Endothelial cell of umbilical vein (primary cell): ENCODE data around the gene EXOC6. TPM values are rescaled to one million over a fixed set of nuclear protein-coding genes. Genes with fewer than 3 reads are reported as not detected.

ENCODE experiments used
- BruUV-seq: library from RNA; stranded (reverse); fragments of 400-500 nt; replicated peaks from 2 replicates; lab custom pipeline; 2021; lab: Mats Ljungman, UMichigan
- CTCF ChIA-PET: fragments of 300-600, 350-600 bp; sonication (Branson Sonifier 250); formaldehyde crosslinking; loops from one replicate; lab custom pipeline; 2021; ENCODE audit warnings: antibody characterized with exemption, inconsistent platforms; lab: Charles Lee
- POLR2A ChIA-PET: fragments of 300-600, 350-600 bp; sonication (Branson Sonifier 250); formaldehyde crosslinking; loops from one replicate; lab custom pipeline; 2021; ENCODE audit warnings: antibody characterized with exemption, inconsistent platforms; lab: Charles Lee
- DNase-seq: peaks from one replicate; pipeline ENCODE4 v3.0.0-alpha.2; 2011; ENCODE audit warnings: low read depth, low spot score
- FAIRE-seq: peaks from 2 replicates; lab custom pipeline; 2011; peaks lifted over from hg19 to GRCh38; lab: Jason Lieb, UNC
- H2AFZ ChIP-seq: 2 replicates; pipeline ENCODE4 v1.6.0; 2012; ENCODE audit warnings: low read depth, low read length, control low read depth, inconsistent platforms
- H3K27ac ChIP-seq: 2 replicates; pipeline ENCODE4 v1.5.1; 2011; ENCODE audit warnings: low read depth, mild to moderate bottlenecking, control low read depth, low read length, moderate library complexity; ENCODE audit not compliant: insufficient read depth
- H3K27me3 ChIP-seq, 2 experiments: 2 replicates each; pipeline versions ENCODE4 v1.6.0 to v1.6.1; 2011; ENCODE audit warnings: low read length in 2 of 2, mixed read lengths in 1 of 2; ENCODE audit not compliant: control insufficient read depth in 2 of 2, insufficient read depth in 2 of 2
- H3K36me3 ChIP-seq, 2 experiments: 2 replicates in 1 of 2; 3 replicates in 1 of 2; pipeline ENCODE4 v1.5.1; 2011; ENCODE audit warnings: low read length in 2 of 2, mild to moderate bottlenecking in 1 of 2, moderate library complexity in 1 of 2; ENCODE audit not compliant: control insufficient read depth in 2 of 2, insufficient read depth in 2 of 2; ENCODE audit errors: extremely low read depth in 1 of 2
- H3K4me1 ChIP-seq: 3 replicates; pipeline ENCODE4 v1.5.1; 2011; ENCODE audit warnings: mild to moderate bottlenecking, low read length; ENCODE audit not compliant: control insufficient read depth, insufficient read depth; ENCODE audit errors: extremely low read depth
- H3K4me2 ChIP-seq: 2 replicates; pipeline ENCODE4 v1.6.1; 2011; ENCODE audit warnings: low read length, control low read depth, mixed read lengths; ENCODE audit not compliant: insufficient read depth
- H3K4me3 ChIP-seq, 3 experiments: fragments of 200-600 bp in 1 of 3; sonication (generic), shearing (Covaris generic) in 1 of 3; replicated peaks in 1 of 3; 2 replicates each; pipeline ENCODE4 v1.5.1; 2011 to 2016; ENCODE audit warnings: control low read depth in 3 of 3, low read length in 3 of 3, mild to moderate bottlenecking in 2 of 3, inconsistent platforms in 1 of 3, low read depth in 1 of 3, moderate library complexity in 1 of 3; ENCODE audit not compliant: insufficient read depth in 1 of 3
- H3K79me2 ChIP-seq: 2 replicates; pipeline ENCODE4 v1.6.0; 2012; ENCODE audit warnings: low read length, inconsistent platforms; ENCODE audit not compliant: control insufficient read depth, insufficient read depth
- H3K9ac ChIP-seq: replicated peaks from 2 replicates; pipeline ENCODE3; 2011; ENCODE audit warnings: low read length, control low read depth; ENCODE audit not compliant: insufficient read depth; ENCODE audit errors: extremely low read depth
- H3K9me1 ChIP-seq: replicated peaks from 3 replicates; pipeline ENCODE4 v1.6.0; 2011; ENCODE audit warnings: mild to moderate bottlenecking, low read length; ENCODE audit not compliant: control insufficient read depth, insufficient read depth; ENCODE audit errors: extremely low read depth
- H3K9me3 ChIP-seq: replicated peaks from 2 replicates; pipeline ENCODE4 v1.5.1; 2012; ENCODE audit warnings: low read length, inconsistent platforms; ENCODE audit not compliant: control insufficient read depth, insufficient read depth
- H4K20me1 ChIP-seq: replicated peaks from 2 replicates; pipeline ENCODE3; 2011; ENCODE audit warnings: mild to moderate bottlenecking, low read length; ENCODE audit not compliant: control insufficient read depth, insufficient read depth; ENCODE audit errors: extremely low read depth
- EZH2 ChIP-seq: IDR thresholded peaks from 2 replicates; pipeline ENCODE4 v1.6.1; 2012; ENCODE audit warnings: borderline replicate concordance, low read depth, mild to moderate bottlenecking, moderate library complexity, low read length, inconsistent platforms; ENCODE audit not compliant: severe bottlenecking
- FOS ChIP-seq: IDR thresholded peaks from 2 replicates; pipeline ENCODE4 v1.6.1; 2011; ENCODE audit warnings: mild to moderate bottlenecking, low read length, moderate library complexity, borderline replicate concordance; ENCODE audit not compliant: insufficient read depth
- GATA2 ChIP-seq: IDR thresholded peaks from 2 replicates; pipeline ENCODE4 v1.7.0; 2011; ENCODE audit warnings: low read depth, mild to moderate bottlenecking, moderate library complexity, mixed read lengths, low read length; ENCODE audit not compliant: insufficient read length, insufficient read depth
- JUN ChIP-seq: IDR thresholded peaks from 2 replicates; pipeline ENCODE4 v1.6.1; 2011; ENCODE audit warnings: borderline replicate concordance, low read depth; ENCODE audit not compliant: insufficient read length, insufficient read depth
- MYC ChIP-seq: IDR thresholded peaks from one replicate; pipeline ENCODE4 v1.6.1; 2011; ENCODE audit warnings: mild to moderate bottlenecking, low read depth, low read length
- POLR2A ChIP-seq: IDR thresholded peaks from 2 replicates; pipeline ENCODE4 v1.6.1; 2012; ENCODE audit warnings: low read depth, mild to moderate bottlenecking, control low read depth, low read length
- POLR2AphosphoS5 ChIP-seq: IDR thresholded peaks from 2 replicates; pipeline ENCODE4 v1.6.1; 2012; ENCODE audit warnings: low read depth, mild to moderate bottlenecking, control low read depth, low read length, moderate library complexity; ENCODE audit not compliant: insufficient read depth
- dilution Hi-C: fragments of 300-500 bp; cut with MboI; formaldehyde crosslinking; loops from one replicate; pipeline ENCODE4 v1.15.0; 2019; ENCODE audit warnings: low sequenced_read_pairs; ENCODE audit not compliant: extremely low pct_ligation_motif_present
- intact Hi-C: fragments of 100-400 bp; cut with micrococcal nuclease; formaldehyde crosslinking; loops from one replicate; pipeline ENCODE4 v1.10.0; 2022
- polyA plus RNA-seq, 4 experiments: library from polyadenylated mRNA; depleted of rRNA in 3 of 4; stranded (reverse) in 3 of 4; unstranded in 1 of 4; fragments of >200 nt; gene quantifications; 2 replicates each; pipeline versions ENCODE4 v1.2.1 to v1.2.3, GENCODE V29; 2011 to 2012; ENCODE audit warnings: missing spikeins in 1 of 4
- total RNA-seq: library from RNA; stranded (reverse); gene quantifications from 2 replicates; pipeline ENCODE4 v1.2.3, GENCODE V29; 2021
- TF ChIP-seq, protein P1 (sequence below): IDR thresholded peaks from 2 replicates; pipeline ENCODE4 v1.6.1; 2011; ENCODE audit not compliant: insufficient read depth, insufficient read length
- TF ChIP-seq, protein P2 (sequence below), 2 donors: IDR thresholded peaks; 1 replicate in 1 of 2; 2 replicates in 1 of 2; pipeline ENCODE4 v1.5.1; 2011; ENCODE audit warnings: low read length in 2 of 2, mild to moderate bottlenecking in 2 of 2, moderate library complexity in 2 of 2, control low read depth in 1 of 2, inconsistent platforms in 1 of 2, low read depth in 1 of 2; ENCODE audit not compliant: insufficient read depth in 1 of 2; ENCODE audit errors: extremely low read depth in 1 of 2

Gene EXOC6
- total and polyA plus RNA-seq, 2 donors (not counting 3 experiments of a cell fraction or from before 2014, with no cell fraction given): 72.6 to 108 TPM

DNA sequence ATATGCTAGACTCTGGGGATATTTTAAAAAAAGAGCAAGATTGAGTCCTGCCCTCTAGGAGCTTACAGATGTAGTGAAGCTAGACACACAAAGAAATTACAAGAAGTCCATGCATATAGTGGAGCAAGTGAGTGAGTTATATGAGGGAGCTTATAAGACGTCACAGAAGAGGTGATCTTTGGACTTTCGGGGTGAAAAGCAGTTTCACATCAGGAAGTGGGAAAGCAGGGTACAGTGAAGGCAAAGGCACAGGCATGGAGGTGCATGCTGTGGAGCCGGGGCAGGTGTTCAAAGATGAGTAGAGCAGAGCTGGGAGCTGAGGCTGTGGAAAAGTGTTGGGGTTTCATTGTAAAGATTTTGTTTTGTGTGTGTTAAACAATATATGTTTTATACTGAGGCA is 38.5 kb upstream of the EXOC6 start:
- TF ChIP-seq POLR2AphosphoS5 (no peak), MYC (no peak), JUN (no peak), POLR2A (no peak), EZH2 (no peak), FOS (no peak)
- TF ChIP-seq, protein P1, sequence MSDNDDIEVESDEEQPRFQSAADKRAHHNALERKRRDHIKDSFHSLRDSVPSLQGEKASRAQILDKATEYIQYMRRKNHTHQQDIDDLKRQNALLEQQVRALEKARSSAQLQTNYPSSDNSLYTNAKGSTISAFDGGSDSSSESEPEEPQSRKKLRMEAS: no peak
- FAIRE-seq: no peak

DNA sequence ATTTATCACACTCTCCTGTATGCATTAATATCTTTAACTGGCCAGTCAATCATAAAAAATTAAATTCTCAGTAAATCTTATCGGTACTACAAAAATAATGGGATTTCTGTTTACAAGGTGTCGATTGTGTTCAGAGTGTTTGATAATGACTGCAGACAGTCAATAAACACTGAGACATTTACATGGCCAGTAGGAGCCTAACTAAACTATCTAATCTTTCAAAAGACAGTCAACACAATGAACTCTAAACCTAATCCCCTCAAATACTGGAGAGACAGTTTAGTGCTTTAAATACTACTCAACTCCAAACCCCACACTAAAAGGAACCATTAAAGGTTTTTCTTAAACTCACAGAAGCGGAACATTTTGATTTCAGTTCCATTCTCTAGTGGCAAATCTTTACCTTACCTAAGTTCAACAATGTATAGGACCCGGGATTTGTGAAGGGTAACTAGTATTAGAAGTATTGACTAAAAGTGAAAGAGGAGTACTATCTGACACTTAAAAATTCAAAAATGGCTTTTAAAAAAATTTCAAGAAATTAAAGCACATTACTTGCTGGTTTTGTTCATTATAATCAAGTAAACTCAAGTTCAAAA is 37.3 kb upstream of the EXOC6 start:
- Histone ChIP-seq H3K9ac (no peak overlapping the region), H3K79me2 (no peaks in the 10 kb centered on the region), H3K27me3 (no peaks in the 10 kb centered on the region), H3K4me2 (no peak overlapping the region), H4K20me1 (no peaks in the 10 kb centered on the region), H3K4me1 (peaks cover 30% of the 10 kb centered on the region), H3K27ac (no peak overlapping the region), H3K9me1 (no peaks in the 10 kb centered on the region), H2AFZ (no peak overlapping the region), H3K4me3 (no peak overlapping the region), H3K36me3 (no peaks in the 10 kb centered on the region), H3K9me3 (no peaks in the 10 kb centered on the region)
- dilution Hi-C loops (no loop called here), intact Hi-C loops (no loop called here)
- DNase-seq: no peak
- TF ChIP-seq POLR2AphosphoS5 (no peak), POLR2A (no peak), EZH2 (no peak), FOS (no peak), JUN (no peak), GATA2 (no peak), MYC (no peak)
- TF ChIP-seq, protein P1: no peak
- TF ChIP-seq, protein P2, sequence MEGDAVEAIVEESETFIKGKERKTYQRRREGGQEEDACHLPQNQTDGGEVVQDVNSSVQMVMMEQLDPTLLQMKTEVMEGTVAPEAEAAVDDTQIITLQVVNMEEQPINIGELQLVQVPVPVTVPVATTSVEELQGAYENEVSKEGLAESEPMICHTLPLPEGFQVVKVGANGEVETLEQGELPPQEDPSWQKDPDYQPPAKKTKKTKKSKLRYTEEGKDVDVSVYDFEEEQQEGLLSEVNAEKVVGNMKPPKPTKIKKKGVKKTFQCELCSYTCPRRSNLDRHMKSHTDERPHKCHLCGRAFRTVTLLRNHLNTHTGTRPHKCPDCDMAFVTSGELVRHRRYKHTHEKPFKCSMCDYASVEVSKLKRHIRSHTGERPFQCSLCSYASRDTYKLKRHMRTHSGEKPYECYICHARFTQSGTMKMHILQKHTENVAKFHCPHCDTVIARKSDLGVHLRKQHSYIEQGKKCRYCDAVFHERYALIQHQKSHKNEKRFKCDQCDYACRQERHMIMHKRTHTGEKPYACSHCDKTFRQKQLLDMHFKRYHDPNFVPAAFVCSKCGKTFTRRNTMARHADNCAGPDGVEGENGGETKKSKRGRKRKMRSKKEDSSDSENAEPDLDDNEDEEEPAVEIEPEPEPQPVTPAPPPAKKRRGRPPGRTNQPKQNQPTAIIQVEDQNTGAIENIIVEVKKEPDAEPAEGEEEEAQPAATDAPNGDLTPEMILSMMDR (IDR thresholded peaks at IDR 0.05; ENCODE audit: extremely low read depth in 1 of 2, insufficient read depth in 1 of 2, low read depth in 1 of 2, low read length in 2 of 2): no peak
- POLR2A ChIA-PET: no interaction called here
- no peak for FAIRE-seq
- no TSS peak for BruUV-seq
- CTCF ChIA-PET: interaction anchor here (1.0 kb wide), 1 partner anchor 109 kb away, joined by 4 read pairs; no protein-coding TSS in a partner anchor

More for the DNA sequence above, 38.5 kb upstream of the EXOC6 start:
- Histone ChIP-seq H4K20me1 (no peaks in the 10 kb centered on the region), H3K36me3 (no peaks in the 10 kb centered on the region), H3K79me2 (no peaks in the 10 kb centered on the region), H3K9me1 (no peaks in the 10 kb centered on the region), H2AFZ (no peak overlapping the region), H3K4me3 (no peak overlapping the region), H3K4me1 (peaks cover 20% of the 10 kb centered on the region), H3K4me2 (no peak overlapping the region), H3K27ac (no peak overlapping the region), H3K9me3 (no peaks in the 10 kb centered on the region), H3K27me3 (no peaks in the 10 kb centered on the region), H3K9ac (no peak overlapping the region)
- ChIA-PET POLR2A (no interaction called here), CTCF (interaction anchor here (1.0 to 1.6 kb wide), 2 partner anchors 33 to 108 kb away, joined by 3 to 4 read pairs; no protein-coding TSS in a partner anchor)
- DNase-seq: no peak
- intact Hi-C loops: no loop called here
- dilution Hi-C loops: no loop called here
- BruUV-seq: no TSS peak
